Mucosa of stomach (tissue), 1 donor: Measurements from ENCODE around the gene RINL.
"Not testable (repeated sequence)": the region's sequence is repeated elsewhere in the genome, so short reads cannot be mapped to it uniquely, and the experiment has no call there.

ENCODE experiments used
- H3K27me3 ChIP-seq: one replicate; pipeline ENCODE4 v1.7.0; 2013; ENCODE audit warnings: mild to moderate bottlenecking, low read length; ENCODE audit not compliant: control insufficient read depth, insufficient read depth
- H3K36me3 ChIP-seq: one replicate; pipeline ENCODE4 v1.7.0; 2013; ENCODE audit warnings: low read length; ENCODE audit not compliant: control insufficient read depth, insufficient read depth
- H3K4me1 ChIP-seq: one replicate; pipeline ENCODE4 v1.7.0; 2013; ENCODE audit warnings: mild to moderate bottlenecking, low read length; ENCODE audit not compliant: control insufficient read depth, insufficient read depth
- H3K4me3 ChIP-seq: one replicate; pipeline ENCODE4 v1.7.0; 2013; ENCODE audit warnings: low read length
- H3K9ac ChIP-seq: one replicate; pipeline ENCODE4 v1.7.0; 2013; ENCODE audit warnings: mild to moderate bottlenecking, low read length, moderate library complexity
- H3K9me3 ChIP-seq: one replicate; pipeline ENCODE4 v1.7.0; 2013; ENCODE audit warnings: mild to moderate bottlenecking, low read length, moderate library complexity; ENCODE audit not compliant: control insufficient read depth
- donor health status: Pancreatic carcinoma.

RINL gene

DNA sequence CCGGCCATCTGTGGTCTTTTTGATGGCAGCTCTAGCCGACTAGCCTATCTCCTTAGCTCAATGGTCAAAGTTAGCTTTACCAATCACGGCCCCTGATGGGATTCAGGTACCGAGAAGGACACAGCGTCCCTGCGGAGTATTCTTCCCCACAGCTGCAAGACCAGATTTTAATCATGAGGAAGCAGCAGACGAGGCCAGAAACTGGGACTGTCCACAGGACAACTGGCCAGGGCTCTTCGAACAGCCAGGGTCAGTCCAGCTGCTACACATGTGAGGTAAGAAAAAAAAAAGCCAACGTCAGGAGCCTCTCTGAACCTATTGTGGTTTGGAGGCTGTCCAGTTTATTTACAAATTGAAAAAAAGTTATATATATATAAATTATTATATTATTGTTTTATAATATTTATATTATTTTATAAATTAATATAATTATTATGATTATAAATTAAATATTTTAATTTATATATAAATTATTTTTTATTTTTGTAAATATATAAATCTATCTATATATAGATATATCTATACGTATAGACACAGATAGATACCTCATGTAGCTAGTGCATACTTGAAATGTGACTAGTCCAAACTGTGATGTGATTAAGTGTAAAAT is 10.8 kb downstream of the RINL start:
- H3K36me3 ChIP-seq = no peaks in the 10 kb centered on the region
- no peak overlapping the region for H3K9ac ChIP-seq
- no peak overlapping the region for H3K4me3 ChIP-seq
- peaks cover 44% of the 10 kb centered on the region for H3K4me1 ChIP-seq
- no peaks in the 10 kb centered on the region for H3K9me3 ChIP-seq
- H3K27me3 ChIP-seq = no peaks in the 10 kb centered on the region

DNA sequence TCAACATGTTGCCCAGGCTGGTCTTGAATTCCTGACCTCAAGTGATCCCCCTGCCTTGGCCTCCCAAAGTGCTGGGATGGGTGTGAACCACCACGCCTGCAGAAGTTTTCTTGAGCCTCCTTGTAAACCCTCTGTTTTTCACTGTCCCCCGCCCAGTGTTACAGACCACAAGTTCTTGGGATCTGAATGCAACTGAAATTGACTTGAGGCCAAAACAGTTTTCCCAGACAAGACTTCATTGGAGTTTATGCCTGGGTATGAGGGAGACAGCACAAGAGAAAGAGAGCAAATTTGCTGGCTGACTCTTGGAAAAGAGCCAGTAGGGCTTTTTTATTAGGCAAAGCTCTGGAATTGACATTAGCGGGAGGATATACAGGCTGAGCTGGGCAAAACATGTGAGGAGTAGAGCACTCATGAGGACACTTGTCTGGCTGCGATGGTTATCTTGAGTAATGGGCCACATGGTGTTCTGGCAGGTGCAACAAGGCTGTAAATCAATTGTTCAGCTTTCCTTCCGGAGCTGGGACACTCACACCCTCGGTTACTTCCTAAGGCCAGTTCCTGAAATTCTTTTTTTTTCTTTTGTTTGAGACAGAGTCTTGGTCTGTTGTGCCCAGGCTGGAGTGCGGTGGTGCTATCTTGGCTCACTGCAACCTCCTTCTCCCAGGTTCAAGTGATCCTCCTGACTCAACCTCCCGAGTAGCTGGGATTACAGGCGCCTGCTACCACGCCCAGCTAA is 15.6 kb downstream of the RINL start:
- Histone ChIP-seq H3K9me3 (no peaks in the 10 kb centered on the region), H3K4me1 (peaks cover 36% of the 10 kb centered on the region), H3K4me3 (no peak overlapping the region)

DNA sequence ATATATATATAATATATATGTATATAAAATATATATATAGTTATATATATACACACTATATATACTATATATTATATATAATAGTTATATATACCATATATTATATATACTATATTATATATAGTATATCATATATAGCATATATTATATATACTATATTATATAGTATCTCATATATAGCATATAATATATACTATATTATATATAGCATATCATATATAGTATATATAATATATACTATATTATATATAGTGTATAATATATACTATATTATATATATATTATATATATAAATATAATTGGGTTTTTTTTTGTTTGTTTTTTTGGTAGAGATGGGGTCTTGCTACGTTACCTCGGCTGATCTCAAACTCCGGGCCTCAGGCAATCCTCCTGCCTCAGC is 16.7 kb downstream of the RINL start:
- Histone ChIP-seq H3K9ac (no peak overlapping the region), H3K9me3 (no peaks in the 10 kb centered on the region), H3K4me3 (no peak overlapping the region), H3K4me1 (peaks cover 36% of the 10 kb centered on the region), H3K27me3 (no peaks in the 10 kb centered on the region), H3K36me3 (no peaks in the 10 kb centered on the region)

More for the DNA sequence above, 15.6 kb downstream of the RINL start:
- H3K9ac ChIP-seq = no peak overlapping the region
- H3K27me3 ChIP-seq = no peaks in the 10 kb centered on the region
- H3K36me3 ChIP-seq = no peaks in the 10 kb centered on the region

DNA sequence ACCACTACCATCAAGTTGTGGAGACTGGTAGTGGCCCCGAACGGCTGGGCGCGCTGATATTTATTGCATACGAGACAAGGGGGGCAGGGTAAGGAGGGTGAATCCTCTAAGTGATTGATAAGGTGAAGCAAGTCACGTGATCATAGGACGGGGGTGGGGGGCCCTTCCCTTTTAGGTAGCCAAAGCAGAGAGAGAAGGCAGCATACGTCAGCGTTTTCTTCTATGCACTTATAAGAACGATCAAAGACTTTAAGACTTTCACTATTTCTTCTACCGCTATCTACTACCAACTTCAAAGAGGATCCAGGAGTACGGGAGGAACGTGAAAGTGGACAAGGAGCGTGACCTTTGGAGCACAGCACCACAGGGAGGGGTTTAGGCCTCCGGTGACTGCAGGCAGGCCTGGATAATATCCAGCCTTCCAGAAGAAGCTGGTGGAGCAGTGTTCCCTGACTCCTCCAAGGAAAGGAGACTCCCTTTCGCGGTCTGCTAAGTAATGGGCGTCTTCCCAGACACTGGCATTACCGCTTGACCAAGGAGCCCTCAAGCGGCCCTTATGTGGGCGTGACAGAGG is 18.4 kb downstream of the RINL start:
- not testable (repeated sequence) for H3K27me3 ChIP-seq, H3K9me3 ChIP-seq, H3K36me3 ChIP-seq

DNA sequence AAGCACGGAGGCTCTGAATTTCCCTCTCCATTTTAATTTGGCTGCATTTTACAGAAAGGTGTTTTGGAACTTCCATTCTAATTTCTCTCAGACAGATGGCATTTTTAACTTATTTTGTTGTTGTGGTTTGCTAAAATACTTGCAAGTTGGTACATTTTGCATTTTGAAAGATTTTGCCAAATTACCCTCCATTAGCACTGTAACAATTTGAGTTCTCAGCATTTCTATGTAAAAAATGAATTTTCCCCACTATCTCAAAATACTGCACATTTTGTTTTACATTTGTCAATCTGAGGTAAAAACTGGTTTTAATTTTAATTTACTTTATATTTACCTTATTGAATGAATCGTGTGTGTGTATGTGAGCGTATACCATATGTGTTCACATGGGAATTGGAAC is 21.3 kb downstream of the RINL start:
- H3K27me3 ChIP-seq = no peaks in the 10 kb centered on the region
- no peak overlapping the region for H3K9ac ChIP-seq
- H3K36me3 ChIP-seq = no peaks in the 10 kb centered on the region
- no peak overlapping the region for H3K4me3 ChIP-seq
- H3K4me1 ChIP-seq = peaks cover 12% of the 10 kb centered on the region
- H3K9me3 ChIP-seq = no peaks in the 10 kb centered on the region

More for the DNA sequence above, 18.4 kb downstream of the RINL start:
- H3K4me1 ChIP-seq = peaks cover 21% of the 10 kb centered on the region
- not testable (repeated sequence) for H3K4me3 ChIP-seq, H3K9ac ChIP-seq

DNA sequence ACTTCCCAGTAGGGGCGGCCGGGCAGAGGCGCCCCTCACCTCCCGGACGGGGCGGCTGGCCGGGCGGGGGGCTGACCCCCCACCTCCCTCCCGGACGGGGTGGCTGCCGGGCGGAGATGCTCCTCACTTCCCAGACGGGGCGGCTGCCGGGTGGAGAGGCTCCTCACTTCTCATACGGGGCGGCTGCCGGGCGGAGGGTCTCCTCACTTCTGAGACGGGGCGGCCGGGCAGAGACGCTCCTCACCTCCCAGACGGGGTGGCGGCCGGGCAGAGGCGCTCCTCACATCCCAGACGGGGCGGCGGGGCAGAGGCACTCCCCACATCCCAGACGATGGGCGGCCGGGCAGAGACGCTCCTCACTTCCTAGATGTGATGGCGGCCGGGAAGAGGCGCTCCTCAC is 22.3 kb downstream of the RINL start:
- H3K9me3 ChIP-seq, H3K27me3 ChIP-seq, H3K9ac ChIP-seq, H3K4me3 ChIP-seq, H3K36me3 ChIP-seq: not testable (repeated sequence)
- peaks cover 19% of the 10 kb centered on the region for H3K4me1 ChIP-seq

DNA sequence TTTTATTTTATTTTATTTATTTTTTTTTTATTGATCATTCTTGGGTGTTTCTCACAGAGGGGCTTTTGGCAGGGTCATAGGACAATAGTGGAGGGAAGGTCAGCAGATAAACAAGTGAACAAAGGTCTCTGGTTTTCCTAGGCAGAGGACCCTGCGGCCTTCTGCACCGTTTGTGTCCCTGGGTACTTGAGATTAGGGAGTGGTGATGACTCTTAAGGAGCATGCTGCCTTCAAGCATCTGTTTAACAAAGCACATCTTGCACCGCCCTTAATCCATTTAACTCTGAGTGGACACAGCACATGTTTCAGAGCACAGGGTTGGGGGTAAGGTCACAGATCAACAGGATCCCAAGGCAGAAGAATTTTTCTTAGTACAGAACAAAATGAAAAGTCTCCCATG is 23.1 kb downstream of the RINL start:
- H3K27me3 ChIP-seq, H3K36me3 ChIP-seq, H3K9ac ChIP-seq, H3K9me3 ChIP-seq, H3K4me3 ChIP-seq: not testable (repeated sequence)
- peaks cover 18% of the 10 kb centered on the region for H3K4me1 ChIP-seq

DNA sequence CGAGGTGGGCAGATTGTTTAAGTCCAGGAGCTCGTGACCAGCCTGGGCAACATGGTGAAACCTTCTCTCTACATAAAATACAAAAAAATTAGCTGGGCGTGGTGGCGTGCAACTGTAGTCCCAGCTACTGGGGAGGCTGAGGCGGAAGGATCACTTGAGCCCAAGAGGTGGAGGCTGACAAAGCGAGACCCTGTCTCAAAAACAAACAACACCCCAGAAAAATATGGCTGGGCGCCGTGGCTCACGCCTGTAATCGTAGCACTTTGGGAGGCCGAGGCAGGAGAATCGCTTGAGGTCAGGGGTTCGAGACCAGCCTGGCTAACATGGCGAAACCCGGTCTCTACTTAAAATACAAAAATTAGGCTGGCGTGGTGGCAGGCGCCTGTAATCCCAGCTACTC is 24.9 kb downstream of the RINL start:
- no peaks in the 10 kb centered on the region for H3K27me3 ChIP-seq
- H3K4me1 ChIP-seq = peaks cover 21% of the 10 kb centered on the region
- no peaks in the 10 kb centered on the region for H3K36me3 ChIP-seq
- no peaks in the 10 kb centered on the region for H3K9me3 ChIP-seq
- peak overlapping the region; percentile 79 for H3K4me3 ChIP-seq
- peak overlapping the region; percentile 92 for H3K9ac ChIP-seq

DNA sequence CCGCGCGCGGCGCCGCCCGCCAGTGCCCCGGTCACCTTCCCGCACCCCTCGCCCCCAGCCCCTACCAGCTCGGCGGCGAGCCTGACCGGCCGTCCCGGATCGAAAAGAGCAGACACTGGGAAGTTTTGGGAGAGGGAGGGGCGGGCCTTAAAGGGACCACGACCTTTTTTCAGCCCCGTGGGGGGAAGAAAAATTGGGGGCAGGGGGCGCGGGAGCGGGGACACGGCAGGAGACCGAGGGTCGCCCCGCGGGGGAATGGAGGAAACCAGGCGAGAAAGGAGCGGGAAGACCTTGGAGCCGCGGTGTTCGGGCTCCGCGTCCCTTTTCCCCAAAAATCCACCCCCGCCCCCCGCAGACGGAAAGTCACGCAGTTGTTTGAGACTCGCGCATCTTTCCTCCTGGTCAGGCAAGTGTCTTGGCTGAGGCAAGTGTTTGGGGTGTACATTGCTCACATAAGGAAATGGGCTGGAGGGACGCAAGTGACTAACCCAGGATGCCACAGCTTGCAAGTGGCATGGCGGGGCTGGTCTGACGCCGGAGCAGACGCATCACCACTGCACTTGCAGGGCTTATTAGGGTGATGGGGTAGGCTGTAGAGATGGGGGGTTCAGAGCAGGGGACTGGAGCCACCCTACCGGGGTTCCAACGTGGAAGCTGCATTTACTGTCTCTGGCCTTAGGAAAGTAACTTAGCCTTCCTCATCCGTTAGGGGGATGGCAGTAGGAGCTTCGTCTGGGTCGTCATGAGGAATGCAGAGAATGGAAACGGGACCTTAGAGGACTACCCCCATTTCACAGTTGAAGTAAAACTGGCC is 25.6 kb downstream of the RINL start:
- Histone ChIP-seq H3K4me3 (peak overlapping the region; percentile 79), H3K9ac (peak overlapping the region; percentile 92), H3K4me1 (peaks cover 28% of the 10 kb centered on the region), H3K9me3 (no peaks in the 10 kb centered on the region), H3K36me3 (peaks cover 5% of the 10 kb centered on the region), H3K27me3 (no peaks in the 10 kb centered on the region)

DNA sequence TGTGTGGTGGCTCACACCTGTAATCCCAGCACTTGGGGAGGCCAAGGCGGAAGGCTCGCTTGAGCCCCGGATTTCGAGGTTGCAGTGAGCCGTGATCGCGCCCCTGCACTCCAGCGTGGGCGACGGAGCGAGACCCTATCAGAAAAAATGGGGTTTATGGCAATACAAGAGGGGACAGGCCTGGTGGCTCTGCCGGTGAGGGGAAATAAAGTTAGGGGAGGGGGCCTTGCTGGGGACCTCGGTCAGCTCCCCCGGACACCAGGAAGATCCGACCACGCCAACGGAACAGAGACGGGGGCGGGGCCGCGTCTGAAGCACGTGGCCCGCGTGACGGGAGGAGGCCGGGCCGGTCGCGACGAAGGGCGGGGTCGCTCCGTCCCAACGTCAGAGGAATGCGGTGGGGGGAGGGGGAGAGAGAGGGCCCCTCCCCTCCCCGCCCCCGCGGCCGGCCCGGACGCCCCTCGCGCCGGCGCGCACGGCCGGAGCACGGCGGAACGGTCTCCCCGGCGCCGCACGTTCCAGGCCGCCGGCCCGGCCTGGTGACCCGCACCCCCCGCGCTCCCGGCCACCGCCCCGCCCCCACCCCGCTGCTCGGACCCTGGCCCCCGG is 26.3 kb downstream of the RINL start:
- Histone ChIP-seq H3K4me3 (peak overlapping the region; percentile 77), H3K36me3 (peaks cover 11% of the 10 kb centered on the region), H3K27me3 (no peaks in the 10 kb centered on the region), H3K9ac (peak overlapping the region; percentile 92), H3K4me1 (peaks cover 28% of the 10 kb centered on the region), H3K9me3 (no peaks in the 10 kb centered on the region)

DNA sequence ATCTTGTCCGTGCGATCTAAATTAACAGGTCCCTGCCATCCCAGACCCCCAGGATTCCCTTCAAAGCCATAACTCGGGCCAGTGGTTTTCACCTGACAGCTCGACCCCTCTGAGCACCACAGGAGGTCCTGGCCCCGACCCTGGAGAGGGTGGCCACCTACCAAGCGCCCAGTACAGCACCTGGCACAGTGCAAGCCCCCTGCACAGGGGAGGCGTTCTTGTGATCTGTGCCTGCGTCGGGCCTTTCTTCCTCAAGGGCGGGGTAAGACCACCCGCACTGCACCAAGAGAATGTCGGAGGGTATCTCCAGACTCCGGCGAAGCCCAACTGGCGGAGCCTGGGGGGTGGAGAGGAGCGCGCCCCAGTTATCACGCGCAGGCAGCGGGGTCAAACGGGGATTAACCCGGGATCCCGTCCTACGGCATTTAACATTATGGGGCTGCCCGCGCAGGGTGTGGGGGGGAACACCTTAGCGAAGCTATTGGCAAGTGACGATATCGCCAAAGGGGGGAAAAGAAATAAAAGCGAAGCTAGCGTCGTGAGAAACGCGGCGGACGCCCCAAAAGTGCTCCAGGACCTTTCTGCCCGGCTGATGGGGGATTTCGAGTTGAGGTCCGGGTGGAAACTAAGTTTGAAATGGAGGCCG is 27.0 kb downstream of the RINL start:
- peak overlapping the region; percentile 79 for H3K9ac ChIP-seq
- H3K4me3 ChIP-seq = peak overlapping the region; percentile 77
- H3K27me3 ChIP-seq = no peaks in the 10 kb centered on the region
- no peaks in the 10 kb centered on the region for H3K9me3 ChIP-seq
- H3K36me3 ChIP-seq = peaks cover 14% of the 10 kb centered on the region
- H3K4me1 ChIP-seq = peaks cover 28% of the 10 kb centered on the region
